Caco-2 (cell line): ENCODE measurements around the gene MBTD1. TPM values are rescaled to one million over a fixed set of nuclear protein-coding genes. Genes with fewer than 3 reads are reported as not detected.

Source experiments
- BruUV-seq: library from RNA; stranded (reverse); fragments of 400-500 nt; replicated peaks from 2 replicates; lab custom pipeline; 2021; lab: Mats Ljungman, UMichigan
- CTCF ChIA-PET: fragments of 300-600 bp; sonication (Branson Sonifier 250); formaldehyde crosslinking; loops from one replicate; lab custom pipeline; 2022; ENCODE audit warnings: antibody characterized with exemption; lab: Charles Lee
- POLR2A ChIA-PET: fragments of 300-600 bp; sonication (Branson Sonifier 250); formaldehyde crosslinking; loops from one replicate; lab custom pipeline; 2022; ENCODE audit warnings: antibody characterized with exemption; lab: Charles Lee
- DNase-seq, 2 experiments: peaks; one replicate each; pipeline versions ENCODE4 v3.0.0 to v3.0.0-alpha.2; 2020 to 2022
- H3K27me3 ChIP-seq: replicated peaks from 2 replicates; pipeline ENCODE4 v1.6.0; 2011; ENCODE audit warnings: low read length; ENCODE audit not compliant: control insufficient read depth, insufficient read depth
- H3K36me3 ChIP-seq: 2 replicates; pipeline ENCODE4 v1.5.1; 2011; ENCODE audit warnings: low read length; ENCODE audit not compliant: control insufficient read depth, insufficient read depth
- H3K4me1 ChIP-seq: fragments of 250-450 bp; sonication (Bioruptor Pico); 2 replicates; pipeline ENCODE4 v1.5.1; 2020; ENCODE audit warnings: mild to moderate bottlenecking
- H3K4me3 ChIP-seq: 2 replicates; pipeline ENCODE4 v1.5.1; 2011; ENCODE audit warnings: low read depth, mild to moderate bottlenecking, control low read depth, low read length
- H3K9me3 ChIP-seq: fragments of 250-450 bp; sonication (Bioruptor Pico); 2 replicates; pipeline ENCODE4 v1.5.1; 2020; ENCODE audit warnings: mild to moderate bottlenecking, moderate library complexity
- H3K27ac Mint-ChIP-seq: one replicate; pipeline ENCODE4 v1.8.0; 2022; ENCODE audit warnings: mixed read lengths; ENCODE audit not compliant: unreplicated experiment
- H3K27me3 Mint-ChIP-seq: one replicate; pipeline ENCODE4 v1.8.0; 2022; ENCODE audit warnings: mixed read lengths; ENCODE audit not compliant: insufficient read depth, unreplicated experiment
- H3K36me3 Mint-ChIP-seq: one replicate; pipeline ENCODE4 v1.8.0; 2022; ENCODE audit warnings: mild to moderate bottlenecking, mixed read lengths; ENCODE audit not compliant: insufficient read depth, unreplicated experiment
- H3K4me1 Mint-ChIP-seq: one replicate; pipeline ENCODE4 v1.8.0; 2022; ENCODE audit warnings: low read depth, mixed read lengths; ENCODE audit not compliant: unreplicated experiment
- H3K4me3 Mint-ChIP-seq: one replicate; pipeline ENCODE4 v1.8.0; 2022; ENCODE audit warnings: mild to moderate bottlenecking, moderate library complexity, mixed read lengths; ENCODE audit not compliant: unreplicated experiment
- H3K9me3 Mint-ChIP-seq: one replicate; pipeline ENCODE4 v1.8.0; 2022; ENCODE audit warnings: mixed read lengths; ENCODE audit not compliant: unreplicated experiment
- CTCF ChIP-seq, 2 experiments: fragments of 200-600 bp in 1 of 2; IDR thresholded peaks; 1 replicate in 1 of 2; 2 replicates in 1 of 2; pipeline versions ENCODE4 v1.5.1 to v1.8.0; 2011 to 2022; ENCODE audit warnings: antibody characterized with exemption in 1 of 2, control low read depth in 1 of 2, inconsistent platforms in 1 of 2, low read depth in 1 of 2, low read length in 1 of 2, mild to moderate bottlenecking in 1 of 2, moderate library complexity in 1 of 2; ENCODE audit not compliant: insufficient read depth in 1 of 2, severe bottlenecking in 1 of 2, unreplicated experiment in 1 of 2
- intact Hi-C: fragments of 100-400 bp; cut with micrococcal nuclease; formaldehyde crosslinking; loops from one replicate; pipeline ENCODE4 v1.10.0; 2022; ENCODE audit not compliant: unreplicated experiment
- total RNA-seq: library from RNA; stranded (reverse); gene quantifications from 2 replicates; pipeline ENCODE4 v1.2.3, GENCODE V29; 2022

Gene MBTD1
- total RNA-seq, 1 experiment from 2014 or later: 26.2 TPM

- DNase-seq: no peak
- no peak overlapping the region for H3K4me3 Mint-ChIP-seq
- no peaks in the 10 kb centered on the region for H3K9me3 ChIP-seq
- no peaks in the 10 kb centered on the region for H3K27me3 ChIP-seq
- ChIA-PET CTCF (no interaction called here), POLR2A (no interaction called here)
- no peaks in the 10 kb centered on the region for H3K4me1 ChIP-seq
- TF ChIP-seq CTCF (IDR thresholded peaks at IDR 0.05; ENCODE audit: insufficient read depth in 1 of 2, low read depth in 1 of 2, low read length in 1 of 2, severe bottlenecking in 1 of 2, unreplicated experiment in 1 of 2): no peak
- H3K36me3 ChIP-seq: no peaks in the 10 kb centered on the region; the same call in 1 of the 2 replicates
- no TSS peak for BruUV-seq
- H3K4me1 Mint-ChIP-seq: no peaks in the 10 kb centered on the region
- no peaks in the 10 kb centered on the region for H3K9me3 Mint-ChIP-seq
- peaks cover 81% of the 10 kb centered on the region for H3K36me3 Mint-ChIP-seq
- no peaks in the 10 kb centered on the region for H3K27me3 Mint-ChIP-seq
- no peak overlapping the region for H3K27ac Mint-ChIP-seq
- intact Hi-C loops: no loop called here
- H3K4me3 ChIP-seq: no peak overlapping the region
Measured at GRCh38 chr17:51287412-51287811, 27.6 kb upstream of the MBTD1 start.

GRCh38 chr17:51279183-51279582 lies 19.3 kb upstream of the MBTD1 start:
- Histone ChIP-seq H3K4me1 (no peaks in the 10 kb centered on the region), H3K36me3 (peaks cover 3% of the 10 kb centered on the region), H3K4me3 (no peak overlapping the region), H3K27me3 (no peaks in the 10 kb centered on the region), H3K9me3 (no peaks in the 10 kb centered on the region)
- no peaks in the 10 kb centered on the region for H3K27me3 Mint-ChIP-seq
- no peak overlapping the region for H3K4me3 Mint-ChIP-seq
- no peaks in the 10 kb centered on the region for H3K9me3 Mint-ChIP-seq
- no peak overlapping the region for H3K27ac Mint-ChIP-seq
- no peaks in the 10 kb centered on the region for H3K4me1 Mint-ChIP-seq
- POLR2A ChIA-PET: interaction anchor here (0.5 kb wide), 1 partner anchor 12 kb away, joined by 6 read pairs; no protein-coding TSS in a partner anchor
- no TSS peak for BruUV-seq
- TF ChIP-seq CTCF (IDR thresholded peaks at IDR 0.05; ENCODE audit: insufficient read depth in 1 of 2, low read depth in 1 of 2, low read length in 1 of 2, severe bottlenecking in 1 of 2, unreplicated experiment in 1 of 2): no peak
- CTCF ChIA-PET: no interaction called here
- peaks cover 92% of the 10 kb centered on the region for H3K36me3 Mint-ChIP-seq
- intact Hi-C loops: no loop called here
- no peak for DNase-seq

GRCh38 chr17:51275381-51275780 lies 15.5 kb upstream of the MBTD1 start:
- H3K9me3 ChIP-seq: no peaks in the 10 kb centered on the region
- BruUV-seq: no TSS peak
- Mint-ChIP-seq H3K27me3 (no peaks in the 10 kb centered on the region), H3K9me3 (no peaks in the 10 kb centered on the region), H3K27ac (no peak overlapping the region), H3K4me1 (no peaks in the 10 kb centered on the region), H3K36me3 (peaks cover 93% of the 10 kb centered on the region), H3K4me3 (no peak overlapping the region)
- intact Hi-C loops: no loop called here
- CTCF ChIA-PET: no interaction called here
- peaks cover 3% of the 10 kb centered on the region for H3K36me3 ChIP-seq
- no peaks in the 10 kb centered on the region for H3K27me3 ChIP-seq
- TF ChIP-seq CTCF (IDR thresholded peaks at IDR 0.05; ENCODE audit: insufficient read depth in 1 of 2, low read depth in 1 of 2, low read length in 1 of 2, severe bottlenecking in 1 of 2, unreplicated experiment in 1 of 2): no peak
- no peak for DNase-seq
- POLR2A ChIA-PET: no interaction called here
- no peaks in the 10 kb centered on the region for H3K4me1 ChIP-seq
- no peak overlapping the region for H3K4me3 ChIP-seq
